ENCODE results near the gene RRP1B. TPM values are rescaled to one million over a fixed set of nuclear protein-coding genes. Genes with fewer than 3 reads are reported as not detected.
A peak's percentile ranks its signal among the peaks of the same experiment; 100 is the strongest.
"Not testable (repeated sequence)": the region's sequence is repeated elsewhere in the genome, so short reads cannot be mapped to it uniquely, and the experiment has no call there.

RRP1B gene
- total RNA-seq, 3 donors from 2014 or later: 11.1 to 22.5 (median 14.8) TPM

- Histone ChIP-seq H3K4me3 (no peak overlapping the region), H3K4me1 (ENCODE audit: low read depth) (peaks cover 13% of the 10 kb centered on the region), H3K9me3 (no peaks in the 10 kb centered on the region), H3K36me3 (ENCODE audit: low read depth) (no peaks in the 10 kb centered on the region)
- TF ChIP-seq CTCF (IDR thresholded peaks at IDR 0.05): no peak
- peak; percentile 88 for ATAC-seq
- peak; percentile 87 to 91 (median 88) for DNase-seq
- intact Hi-C loops (cut with DNase I, micrococcal nuclease): no loop called here
Observed at GRCh38 chr21:43712268-43712942, 53.0 kb downstream of the RRP1B start.

GRCh38 chr21:43713123-43713522 is 53.8 kb downstream of the RRP1B start:
- intact Hi-C loops (cut with DNase I, micrococcal nuclease); H3K9me3 ChIP-seq; H3K4me3 ChIP-seq; H3K36me3 ChIP-seq (ENCODE audit: low read depth); ATAC-seq: not testable (repeated sequence)
- peak in 2 of 3 donors; percentile 3 to 33 for DNase-seq
- H3K4me1 ChIP-seq (ENCODE audit: low read depth): peaks cover 13% of the 10 kb centered on the region

- intact Hi-C loops (cut with DNase I, micrococcal nuclease): no loop called here
- Histone ChIP-seq H3K4me3 (no peak overlapping the region), H3K4me1 (ENCODE audit: low read depth) (peaks cover 28% of the 10 kb centered on the region), H3K9me3 (no peaks in the 10 kb centered on the region), H3K36me3 (ENCODE audit: low read depth) (no peaks in the 10 kb centered on the region)
- TF ChIP-seq CTCF (IDR thresholded peaks at IDR 0.05): no peak
- ATAC-seq: no peak
- DNase-seq: peak in 2 of 3 donors; percentile 31 to 44
Observed at GRCh38 chr21:43716376-43717165, 57.2 kb downstream of the RRP1B start.

GRCh38 chr21:43717166-43717853 is 58.0 kb downstream of the RRP1B start:
- H3K4me3 ChIP-seq: no peak overlapping the region
- intact Hi-C loops (cut with DNase I, micrococcal nuclease): no loop called here
- no peak for ATAC-seq
- no peak for TF ChIP-seq CTCF (IDR thresholded peaks at IDR 0.05)
- DNase-seq: peak in 2 of 3 donors; percentile 46 to 54
- no peaks in the 10 kb centered on the region for H3K9me3 ChIP-seq
- no peaks in the 10 kb centered on the region for H3K36me3 ChIP-seq (ENCODE audit: low read depth)
- peaks cover 34% of the 10 kb centered on the region for H3K4me1 ChIP-seq (ENCODE audit: low read depth)

- peak; percentile 38 to 72 (median 71) for DNase-seq
- H3K36me3 ChIP-seq (ENCODE audit: low read depth): no peaks in the 10 kb centered on the region
- peaks cover 31% of the 10 kb centered on the region for H3K4me1 ChIP-seq (ENCODE audit: low read depth)
- H3K4me3 ChIP-seq: peak overlapping the region; percentile 91
- intact Hi-C loops (cut with DNase I, micrococcal nuclease): no loop called here
- no peaks in the 10 kb centered on the region for H3K9me3 ChIP-seq
- TF ChIP-seq CTCF (IDR thresholded peaks at IDR 0.05): no peak
- ATAC-seq: peak; percentile 4
Observed at GRCh38 chr21:43717967-43718871, 58.9 kb downstream of the RRP1B start.

Measured in mucosa of descending colon (tissue), 3 donors.